Globus pallidus (tissue), 1 donor: Measurements from ENCODE around the gene RAB8A.
"Not testable (repeated sequence)": the region's sequence is repeated elsewhere in the genome, so short reads cannot be mapped to it uniquely, and the experiment has no call there.

Experiments
- DNase-seq: peaks from one replicate; pipeline ENCODE4 v3.0.0-alpha.2; 2015; ENCODE audit warnings: low spot score

Gene RAB8A

GRCh38 chr19:16112778-16113177 lies 1.1 kb downstream of the RAB8A start:
- DNase-seq, result no peak

GRCh38 chr19:16113727-16114126 lies 2.0 kb downstream of the RAB8A start:
- no peak for DNase-seq

- DNase-seq, result peak; percentile 66
These were observed 3.8 kb downstream of the RAB8A start for GRCh38 chr19:16115301-16116039.

GRCh38 chr19:16116067-16116466 lies 4.4 kb downstream of the RAB8A start:
- no peak for DNase-seq

GRCh38 chr19:16117594-16118033 lies 5.9 kb downstream of the RAB8A start:
- DNase-seq, result no peak

GRCh38 chr19:16118489-16119033 lies 6.9 kb downstream of the RAB8A start:
- DNase-seq, result peak; percentile 47

GRCh38 chr19:16119075-16119857 lies 7.6 kb downstream of the RAB8A start:
- DNase-seq, result not testable (repeated sequence)

- DNase-seq, result no peak
These were observed 9.5 kb downstream of the RAB8A start for GRCh38 chr19:16121141-16121540.

GRCh38 chr19:16121967-16122366 lies 10.3 kb downstream of the RAB8A start:
- DNase-seq, result no peak

- DNase-seq, result no peak
These were observed 13.3 kb downstream of the RAB8A start for GRCh38 chr19:16124953-16125352.

GRCh38 chr19:16125737-16126495 lies 14.2 kb downstream of the RAB8A start:
- no peak for DNase-seq

- no peak for DNase-seq
These were observed 15.4 kb downstream of the RAB8A start for GRCh38 chr19:16127080-16127479.

GRCh38 chr19:16127776-16128371 lies 16.2 kb downstream of the RAB8A start:
- no peak for DNase-seq

GRCh38 chr19:16131648-16132047 lies 20.0 kb downstream of the RAB8A start:
- no peak for DNase-seq

GRCh38 chr19:16133818-16134217 lies 22.1 kb downstream of the RAB8A start:
- no peak for DNase-seq

- no peak for DNase-seq
These were observed 22.8 kb downstream of the RAB8A start for GRCh38 chr19:16134510-16134909.

GRCh38 chr19:16135430-16136127 lies 23.9 kb downstream of the RAB8A start:
- DNase-seq, result no peak

- DNase-seq, result no peak
These were observed 24.7 kb downstream of the RAB8A start for GRCh38 chr19:16136185-16136999.

- DNase-seq, result no peak
These were observed 28.1 kb downstream of the RAB8A start for GRCh38 chr19:16139752-16140151.

GRCh38 chr19:16141043-16141442 lies 29.4 kb downstream of the RAB8A start:
- no peak for DNase-seq
